Endothelial cell of umbilical vein (primary cell): ENCODE data around the gene IFT27. TPM values are rescaled to one million over a fixed set of nuclear protein-coding genes. Genes with fewer than 3 reads are reported as not detected.

Source experiments
- BruUV-seq: library from RNA; stranded (reverse); fragments of 400-500 nt; replicated peaks from 2 replicates; lab custom pipeline; 2021; lab: Mats Ljungman, UMichigan
- CTCF ChIA-PET: fragments of 300-600, 350-600 bp; sonication (Branson Sonifier 250); formaldehyde crosslinking; loops from one replicate; lab custom pipeline; 2021; ENCODE audit warnings: antibody characterized with exemption, inconsistent platforms; lab: Charles Lee
- POLR2A ChIA-PET: fragments of 300-600, 350-600 bp; sonication (Branson Sonifier 250); formaldehyde crosslinking; loops from one replicate; lab custom pipeline; 2021; ENCODE audit warnings: antibody characterized with exemption, inconsistent platforms; lab: Charles Lee
- DNase-seq: peaks from one replicate; pipeline ENCODE4 v3.0.0-alpha.2; 2011; ENCODE audit warnings: low read depth, low spot score
- FAIRE-seq: peaks from 2 replicates; lab custom pipeline; 2011; peaks lifted over from hg19 to GRCh38; lab: Jason Lieb, UNC
- H2AFZ ChIP-seq: 2 replicates; pipeline ENCODE4 v1.6.0; 2012; ENCODE audit warnings: low read depth, low read length, control low read depth, inconsistent platforms
- H3K27ac ChIP-seq: 2 replicates; pipeline ENCODE4 v1.5.1; 2011; ENCODE audit warnings: low read depth, mild to moderate bottlenecking, control low read depth, low read length, moderate library complexity; ENCODE audit not compliant: insufficient read depth
- H3K27me3 ChIP-seq, 2 experiments: 2 replicates each; pipeline versions ENCODE4 v1.6.0 to v1.6.1; 2011; ENCODE audit warnings: low read length in 2 of 2, mixed read lengths in 1 of 2; ENCODE audit not compliant: control insufficient read depth in 2 of 2, insufficient read depth in 2 of 2
- H3K36me3 ChIP-seq, 2 experiments: 2 replicates in 1 of 2; 3 replicates in 1 of 2; pipeline ENCODE4 v1.5.1; 2011; ENCODE audit warnings: low read length in 2 of 2, mild to moderate bottlenecking in 1 of 2, moderate library complexity in 1 of 2; ENCODE audit not compliant: control insufficient read depth in 2 of 2, insufficient read depth in 2 of 2; ENCODE audit errors: extremely low read depth in 1 of 2
- H3K4me1 ChIP-seq: 3 replicates; pipeline ENCODE4 v1.5.1; 2011; ENCODE audit warnings: mild to moderate bottlenecking, low read length; ENCODE audit not compliant: control insufficient read depth, insufficient read depth; ENCODE audit errors: extremely low read depth
- H3K4me2 ChIP-seq: 2 replicates; pipeline ENCODE4 v1.6.1; 2011; ENCODE audit warnings: low read length, control low read depth, mixed read lengths; ENCODE audit not compliant: insufficient read depth
- H3K4me3 ChIP-seq, 3 experiments: fragments of 200-600 bp in 1 of 3; sonication (generic), shearing (Covaris generic) in 1 of 3; replicated peaks in 1 of 3; 2 replicates each; pipeline ENCODE4 v1.5.1; 2011 to 2016; ENCODE audit warnings: control low read depth in 3 of 3, low read length in 3 of 3, mild to moderate bottlenecking in 2 of 3, inconsistent platforms in 1 of 3, low read depth in 1 of 3, moderate library complexity in 1 of 3; ENCODE audit not compliant: insufficient read depth in 1 of 3
- H3K79me2 ChIP-seq: 2 replicates; pipeline ENCODE4 v1.6.0; 2012; ENCODE audit warnings: low read length, inconsistent platforms; ENCODE audit not compliant: control insufficient read depth, insufficient read depth
- H3K9ac ChIP-seq: replicated peaks from 2 replicates; pipeline ENCODE3; 2011; ENCODE audit warnings: low read length, control low read depth; ENCODE audit not compliant: insufficient read depth; ENCODE audit errors: extremely low read depth
- H3K9me1 ChIP-seq: replicated peaks from 3 replicates; pipeline ENCODE4 v1.6.0; 2011; ENCODE audit warnings: mild to moderate bottlenecking, low read length; ENCODE audit not compliant: control insufficient read depth, insufficient read depth; ENCODE audit errors: extremely low read depth
- H3K9me3 ChIP-seq: replicated peaks from 2 replicates; pipeline ENCODE4 v1.5.1; 2012; ENCODE audit warnings: low read length, inconsistent platforms; ENCODE audit not compliant: control insufficient read depth, insufficient read depth
- H4K20me1 ChIP-seq: replicated peaks from 2 replicates; pipeline ENCODE3; 2011; ENCODE audit warnings: mild to moderate bottlenecking, low read length; ENCODE audit not compliant: control insufficient read depth, insufficient read depth; ENCODE audit errors: extremely low read depth
- EZH2 ChIP-seq: IDR thresholded peaks from 2 replicates; pipeline ENCODE4 v1.6.1; 2012; ENCODE audit warnings: borderline replicate concordance, low read depth, mild to moderate bottlenecking, moderate library complexity, low read length, inconsistent platforms; ENCODE audit not compliant: severe bottlenecking
- FOS ChIP-seq: IDR thresholded peaks from 2 replicates; pipeline ENCODE4 v1.6.1; 2011; ENCODE audit warnings: mild to moderate bottlenecking, low read length, moderate library complexity, borderline replicate concordance; ENCODE audit not compliant: insufficient read depth
- GATA2 ChIP-seq: IDR thresholded peaks from 2 replicates; pipeline ENCODE4 v1.7.0; 2011; ENCODE audit warnings: low read depth, mild to moderate bottlenecking, moderate library complexity, mixed read lengths, low read length; ENCODE audit not compliant: insufficient read length, insufficient read depth
- JUN ChIP-seq: IDR thresholded peaks from 2 replicates; pipeline ENCODE4 v1.6.1; 2011; ENCODE audit warnings: borderline replicate concordance, low read depth; ENCODE audit not compliant: insufficient read length, insufficient read depth
- MYC ChIP-seq: IDR thresholded peaks from one replicate; pipeline ENCODE4 v1.6.1; 2011; ENCODE audit warnings: mild to moderate bottlenecking, low read depth, low read length
- POLR2A ChIP-seq: IDR thresholded peaks from 2 replicates; pipeline ENCODE4 v1.6.1; 2012; ENCODE audit warnings: low read depth, mild to moderate bottlenecking, control low read depth, low read length
- dilution Hi-C: fragments of 300-500 bp; cut with MboI; formaldehyde crosslinking; loops from one replicate; pipeline ENCODE4 v1.15.0; 2019; ENCODE audit warnings: low sequenced_read_pairs; ENCODE audit not compliant: extremely low pct_ligation_motif_present
- intact Hi-C: fragments of 100-400 bp; cut with micrococcal nuclease; formaldehyde crosslinking; loops from one replicate; pipeline ENCODE4 v1.10.0; 2022
- polyA plus RNA-seq, 4 experiments: library from polyadenylated mRNA; depleted of rRNA in 3 of 4; stranded (reverse) in 3 of 4; unstranded in 1 of 4; fragments of >200 nt; gene quantifications; 2 replicates each; pipeline versions ENCODE4 v1.2.1 to v1.2.3, GENCODE V29; 2011 to 2012; ENCODE audit warnings: missing spikeins in 1 of 4
- total RNA-seq: library from RNA; stranded (reverse); gene quantifications from 2 replicates; pipeline ENCODE4 v1.2.3, GENCODE V29; 2021

The IFT27 gene
- total and polyA plus RNA-seq, 2 donors (not counting 3 experiments of a cell fraction or from before 2014, with no cell fraction given), result 29.9 to 33.7 TPM

DNA sequence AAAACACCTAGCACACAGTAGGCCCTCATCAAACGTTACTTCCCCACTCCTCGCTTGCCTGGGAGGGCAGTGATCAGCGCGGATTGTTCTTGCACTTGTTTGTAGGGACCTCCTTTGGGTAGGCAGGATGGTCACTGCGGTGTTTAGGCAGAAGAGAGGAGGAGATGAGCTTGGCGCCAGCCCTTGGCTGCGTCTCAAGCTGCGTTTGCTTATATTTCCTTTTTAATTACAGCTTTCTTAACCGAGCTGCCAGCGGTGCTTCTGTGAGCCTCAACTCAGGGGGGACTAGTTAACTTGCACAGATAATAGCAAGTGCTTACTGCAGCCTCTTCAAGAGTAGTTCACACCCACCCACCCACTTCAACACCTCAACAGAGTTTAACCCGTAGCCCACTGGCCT lies 15.1 kb downstream of the IFT27 start:
- no peak overlapping the region for H3K4me2 ChIP-seq
- no peak overlapping the region for H3K9ac ChIP-seq
- no peak for DNase-seq
- no peak for TF ChIP-seq EZH2
- no peak for TF ChIP-seq GATA2
- no peak for TF ChIP-seq POLR2A
- no peak for TF ChIP-seq FOS
- H3K4me1 ChIP-seq, result no peaks in the 10 kb centered on the region
- no peak overlapping the region for H3K27ac ChIP-seq
- no peaks in the 10 kb centered on the region for H3K27me3 ChIP-seq
- dilution Hi-C loops (no loop called here), intact Hi-C loops (no loop called here)
- no peaks in the 10 kb centered on the region for H3K79me2 ChIP-seq
- H3K36me3 ChIP-seq, result peaks cover 0 to 8% of the 10 kb centered on the region in 2 experiments
- POLR2A ChIA-PET, result no interaction called here
- CTCF ChIA-PET, result interaction anchor here (0.8 to 6.4 kb wide), 4 partner anchors 14 to 95 kb away, joined by 3 to 75 read pairs (median 6); partner anchors contain the start of gene IFT27
- H2AFZ ChIP-seq, result no peak overlapping the region
- no peak for FAIRE-seq
- no peaks in the 10 kb centered on the region for H3K9me3 ChIP-seq
- H4K20me1 ChIP-seq, result no peaks in the 10 kb centered on the region
- no peak overlapping the region for H3K4me3 ChIP-seq
- BruUV-seq, result no TSS peak
- no peaks in the 10 kb centered on the region for H3K9me1 ChIP-seq

DNA sequence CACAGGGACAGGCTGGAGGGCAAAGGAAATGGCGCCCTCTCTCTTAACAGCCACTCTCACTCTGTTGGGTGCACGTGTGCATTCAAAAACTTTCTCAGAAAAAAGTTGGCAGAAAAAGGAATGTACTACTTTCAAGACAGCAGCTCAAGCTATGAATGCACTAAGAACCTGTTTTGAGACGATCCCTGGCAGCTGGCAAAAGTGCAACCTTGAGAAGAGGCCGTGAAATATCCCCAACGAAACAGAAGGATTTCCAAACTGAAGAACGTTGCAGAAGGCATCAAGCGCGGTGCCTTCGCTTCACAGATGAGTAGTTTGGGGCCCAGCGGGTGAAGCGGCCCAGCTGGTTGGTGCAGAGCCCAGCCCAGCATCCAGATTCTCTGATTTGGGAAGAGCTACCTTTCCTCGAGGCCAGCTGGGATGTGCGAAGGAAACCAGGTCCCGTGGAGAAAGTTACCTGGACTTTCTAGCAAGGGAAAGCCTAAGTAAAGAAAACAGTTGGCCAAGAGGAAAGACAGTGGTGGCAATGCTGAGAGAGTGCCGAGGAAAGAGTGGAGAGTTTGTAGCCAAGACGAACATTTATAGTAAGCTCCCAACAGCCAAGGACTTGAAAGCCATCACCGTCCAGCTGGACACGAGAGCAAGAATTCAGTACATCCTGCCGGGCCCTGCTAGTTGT lies 16.3 kb downstream of the IFT27 start:
- no peaks in the 10 kb centered on the region for H3K9me1 ChIP-seq
- FAIRE-seq, result no peak
- H3K4me3 ChIP-seq, result no peak overlapping the region
- POLR2A ChIA-PET, result no interaction called here
- no peak overlapping the region for H3K27ac ChIP-seq
- no peaks in the 10 kb centered on the region for H4K20me1 ChIP-seq
- intact Hi-C loops (loop anchor here (5.0 kb wide), 1 partner anchor 217 kb away; no protein-coding TSS in a partner anchor), dilution Hi-C loops (no loop called here)
- no peaks in the 10 kb centered on the region for H3K4me1 ChIP-seq
- H3K9ac ChIP-seq, result no peak overlapping the region
- no peaks in the 10 kb centered on the region for H3K27me3 ChIP-seq
- H3K36me3 ChIP-seq, result peaks cover 0 to 5% of the 10 kb centered on the region in 2 experiments
- TF ChIP-seq JUN (no peak), MYC (no peak), POLR2A (no peak)
- no peaks in the 10 kb centered on the region for H3K9me3 ChIP-seq
- CTCF ChIA-PET, result interaction anchor here (1.2 to 6.4 kb wide), 4 partner anchors 9 to 217 kb away, joined by 4 to 75 read pairs (median 24); partner anchors contain the start of gene IFT27
- no peak overlapping the region for H2AFZ ChIP-seq
- no peak for DNase-seq
- no TSS peak for BruUV-seq
- no peak overlapping the region for H3K4me2 ChIP-seq
- no peaks in the 10 kb centered on the region for H3K79me2 ChIP-seq
